Bronchial epithelial cell (primary cell): ENCODE results near the gene KCNJ6. TPM values are rescaled to one million over a fixed set of nuclear protein-coding genes. Genes with fewer than 3 reads are reported as not detected.

Experiments
- DNase-seq: peaks from one replicate; pipeline ENCODE4 v3.0.0-alpha.2; 2010; ENCODE audit warnings: low read depth
- FAIRE-seq: peaks from 2 replicates; lab custom pipeline; 2011; peaks lifted over from hg19 to GRCh38; lab: Jason Lieb, UNC
- H3K27me3 ChIP-seq: 2 replicates; pipeline ENCODE4 v1.5.1; 2011; ENCODE audit warnings: low read length; ENCODE audit not compliant: control insufficient read depth, insufficient read depth
- H3K36me3 ChIP-seq: 2 replicates; pipeline ENCODE4 v1.5.1; 2011; ENCODE audit warnings: low read length; ENCODE audit not compliant: control insufficient read depth, insufficient read depth
- H3K4me3 ChIP-seq: 2 replicates; pipeline ENCODE4 v1.5.1; 2011; ENCODE audit warnings: mild to moderate bottlenecking, low read depth, low read length, control low read depth
- total RNA-seq: library from RNA; depleted of rRNA; stranded (reverse); fragments of >200 nt; gene quantifications from 2 replicates; pipeline ENCODE4 v1.2.1, GENCODE V29; 2014
- TF ChIP-seq, protein P1 (sequence below): IDR thresholded peaks from 2 replicates; pipeline ENCODE4 v1.5.1; 2011; ENCODE audit warnings: mild to moderate bottlenecking, moderate library complexity, low read length, control low read depth, inconsistent platforms; ENCODE audit not compliant: insufficient read depth, severe bottlenecking

KCNJ6 gene
- total RNA-seq, 1 donor from 2014 or later: not detected

DNA sequence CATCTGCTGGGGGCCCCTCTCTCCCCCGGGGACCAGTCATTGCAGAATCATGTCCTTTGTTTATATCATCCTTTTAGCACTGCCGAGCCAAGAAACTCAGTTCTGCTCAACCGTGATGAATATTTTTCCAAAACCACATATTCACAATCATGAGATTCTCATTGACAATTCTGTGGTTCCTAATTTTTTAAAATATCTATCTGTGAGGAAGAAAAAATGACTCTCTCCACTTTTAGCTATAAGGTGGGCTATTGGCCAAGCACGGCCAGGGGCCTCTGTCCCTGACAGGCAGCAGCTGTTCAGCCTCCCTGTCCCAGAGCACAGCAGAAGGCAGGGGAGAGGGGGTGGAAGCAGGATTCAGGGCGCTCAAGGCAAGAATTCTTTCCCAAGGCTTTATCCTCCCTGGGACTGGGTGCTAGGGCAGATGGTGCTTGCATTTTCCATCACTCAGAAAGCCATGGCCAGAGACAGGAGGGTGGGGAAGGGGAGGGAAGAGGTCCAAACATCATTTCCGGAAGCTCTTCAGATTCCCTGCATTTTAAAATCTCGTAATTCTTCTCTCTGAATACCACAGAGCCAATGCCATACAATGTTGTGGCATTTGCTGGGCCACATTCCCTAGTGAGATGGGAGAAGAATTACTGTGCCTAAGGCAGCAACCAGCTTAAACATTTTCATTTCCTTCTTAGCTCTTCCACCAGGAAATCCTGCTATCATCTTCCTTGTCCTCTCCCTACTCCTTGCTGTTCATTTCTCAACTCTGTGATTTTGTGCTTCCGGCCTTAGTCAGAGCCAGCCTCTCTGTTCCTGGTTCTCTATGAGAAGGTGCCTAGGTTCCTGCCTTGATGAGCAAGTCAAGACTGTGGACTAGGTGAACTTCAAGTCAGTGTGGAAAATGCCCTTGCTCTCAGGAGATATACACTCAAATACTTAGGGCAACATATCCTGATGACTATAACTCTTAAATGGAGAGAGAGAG is 60.3 kb downstream of the KCNJ6 start:
- DNase-seq: no peak
- no peak for FAIRE-seq
- H3K36me3 ChIP-seq: no peaks in the 10 kb centered on the region
- TF ChIP-seq, protein P1, sequence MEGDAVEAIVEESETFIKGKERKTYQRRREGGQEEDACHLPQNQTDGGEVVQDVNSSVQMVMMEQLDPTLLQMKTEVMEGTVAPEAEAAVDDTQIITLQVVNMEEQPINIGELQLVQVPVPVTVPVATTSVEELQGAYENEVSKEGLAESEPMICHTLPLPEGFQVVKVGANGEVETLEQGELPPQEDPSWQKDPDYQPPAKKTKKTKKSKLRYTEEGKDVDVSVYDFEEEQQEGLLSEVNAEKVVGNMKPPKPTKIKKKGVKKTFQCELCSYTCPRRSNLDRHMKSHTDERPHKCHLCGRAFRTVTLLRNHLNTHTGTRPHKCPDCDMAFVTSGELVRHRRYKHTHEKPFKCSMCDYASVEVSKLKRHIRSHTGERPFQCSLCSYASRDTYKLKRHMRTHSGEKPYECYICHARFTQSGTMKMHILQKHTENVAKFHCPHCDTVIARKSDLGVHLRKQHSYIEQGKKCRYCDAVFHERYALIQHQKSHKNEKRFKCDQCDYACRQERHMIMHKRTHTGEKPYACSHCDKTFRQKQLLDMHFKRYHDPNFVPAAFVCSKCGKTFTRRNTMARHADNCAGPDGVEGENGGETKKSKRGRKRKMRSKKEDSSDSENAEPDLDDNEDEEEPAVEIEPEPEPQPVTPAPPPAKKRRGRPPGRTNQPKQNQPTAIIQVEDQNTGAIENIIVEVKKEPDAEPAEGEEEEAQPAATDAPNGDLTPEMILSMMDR: no peak
- H3K4me3 ChIP-seq: no peak overlapping the region
- H3K27me3 ChIP-seq: no peaks in the 10 kb centered on the region

DNA sequence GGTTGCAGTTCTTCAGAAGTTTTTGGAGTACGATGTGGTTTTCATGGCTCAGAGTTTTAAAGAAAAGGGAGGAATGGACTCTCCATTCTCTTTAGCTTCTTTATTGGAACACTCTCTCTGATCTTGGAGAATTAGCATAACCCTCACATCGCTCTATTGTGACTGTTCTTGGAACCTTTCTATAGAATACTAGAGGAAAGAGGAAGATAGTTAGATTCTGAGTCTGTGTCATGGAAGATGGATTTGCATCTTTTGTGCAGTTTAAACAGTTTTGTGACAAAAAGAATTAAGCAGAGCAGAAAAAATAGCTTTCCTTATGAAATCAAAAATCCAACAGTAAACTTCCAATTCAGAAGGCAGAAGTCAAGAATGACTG is 61.0 kb downstream of the KCNJ6 start:
- FAIRE-seq: no peak
- Histone ChIP-seq H3K36me3 (no peaks in the 10 kb centered on the region), H3K4me3 (no peak overlapping the region), H3K27me3 (no peaks in the 10 kb centered on the region)
- DNase-seq: no peak
- TF ChIP-seq, protein P1: no peak

DNA sequence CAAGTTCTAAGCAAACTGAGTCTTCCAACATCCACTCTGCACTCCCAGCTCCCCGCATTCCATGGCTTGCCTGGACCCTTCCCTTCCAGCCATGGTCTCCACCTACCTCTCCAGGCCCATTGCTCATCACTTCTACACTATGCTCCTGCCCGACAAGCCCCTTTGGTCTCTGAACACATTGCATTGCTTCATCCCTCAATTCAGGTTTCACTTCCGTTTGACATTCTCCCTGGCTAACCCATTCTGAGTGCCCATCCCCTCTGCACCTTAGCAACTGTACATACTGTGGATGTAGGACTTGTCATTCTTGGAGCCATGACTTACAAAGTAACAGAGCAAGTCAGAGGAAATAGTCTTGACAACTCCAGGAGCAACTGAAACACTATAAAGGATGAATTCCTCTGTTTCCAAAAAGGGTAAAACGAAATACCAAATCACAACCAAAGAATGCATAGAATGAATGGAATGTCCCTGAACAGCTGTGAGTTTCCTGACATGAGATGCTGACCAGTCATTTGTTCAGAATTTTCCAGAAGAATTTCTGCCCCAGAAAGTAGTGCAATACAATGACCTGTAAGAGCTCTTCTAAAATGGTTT is 66.7 kb downstream of the KCNJ6 start:
- H3K4me3 ChIP-seq: no peak overlapping the region
- peak; percentile 34 for DNase-seq
- H3K36me3 ChIP-seq: no peaks in the 10 kb centered on the region
- TF ChIP-seq, protein P1: no peak
- no peak for FAIRE-seq
- H3K27me3 ChIP-seq: no peaks in the 10 kb centered on the region

DNA sequence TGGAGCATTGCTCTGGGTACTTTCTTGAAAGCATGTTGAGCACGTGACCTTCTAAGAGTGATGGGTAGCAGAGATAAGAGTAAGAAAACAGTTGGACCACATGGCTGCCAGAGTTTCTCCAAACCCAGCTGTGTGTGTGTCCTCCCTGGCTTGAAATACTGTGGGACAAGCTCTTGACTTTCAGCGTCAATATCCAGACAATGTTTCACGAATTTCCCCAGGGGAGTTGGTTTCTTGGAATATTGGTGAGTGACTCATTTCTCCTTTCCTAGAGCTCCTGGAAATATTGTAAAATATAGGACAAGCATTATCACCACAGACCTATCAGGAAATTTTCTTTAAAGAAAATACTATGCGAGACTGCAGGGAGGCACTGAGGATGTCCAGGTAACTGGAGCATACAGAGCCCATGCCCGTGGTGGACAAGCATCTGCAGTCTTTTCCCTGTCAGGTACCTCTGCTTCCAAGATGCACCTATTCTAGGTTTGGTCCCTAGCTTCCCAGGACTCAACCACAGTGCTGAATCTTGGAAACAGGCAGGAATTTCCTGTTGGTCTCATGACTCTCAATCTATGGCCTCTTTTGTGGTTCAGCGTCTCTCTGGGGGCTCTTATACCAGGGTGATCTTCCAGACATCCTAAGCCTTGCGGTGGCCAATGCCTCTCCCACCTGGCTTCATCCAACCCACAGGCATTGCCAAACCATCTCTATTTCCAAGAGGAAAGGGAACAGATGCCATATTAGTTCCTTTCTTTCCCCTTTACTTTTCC is 67.4 kb downstream of the KCNJ6 start:
- TF ChIP-seq, protein P1: no peak
- H3K27me3 ChIP-seq: no peaks in the 10 kb centered on the region
- no peaks in the 10 kb centered on the region for H3K36me3 ChIP-seq
- no peak overlapping the region for H3K4me3 ChIP-seq
- no peak for FAIRE-seq
- DNase-seq: no peak

DNA sequence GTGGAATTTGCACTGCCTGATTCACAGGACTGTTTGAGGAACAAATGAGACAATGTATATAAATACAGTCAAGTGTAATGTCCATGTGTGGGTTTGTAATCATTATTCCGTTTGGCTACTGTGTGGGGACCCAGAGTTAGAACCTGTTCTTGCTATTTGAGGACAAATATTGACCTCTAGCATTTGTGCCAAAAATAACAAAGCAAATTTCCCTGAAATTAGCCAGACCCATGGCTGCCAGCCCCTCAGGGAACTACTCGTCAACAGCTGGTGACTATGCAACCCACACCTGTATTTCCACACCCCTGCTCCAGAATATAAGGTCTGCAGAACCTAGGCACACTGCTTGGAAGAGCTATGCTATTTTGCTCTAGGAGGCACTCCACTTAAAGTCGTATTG is 70.7 kb downstream of the KCNJ6 start:
- no peak overlapping the region for H3K4me3 ChIP-seq
- FAIRE-seq (no peak), DNase-seq (no peak)
- no peaks in the 10 kb centered on the region for H3K27me3 ChIP-seq
- TF ChIP-seq, protein P1: no peak
- H3K36me3 ChIP-seq: no peaks in the 10 kb centered on the region
